ENCODE measurements around the gene CALU. TPM values are rescaled to one million over a fixed set of nuclear protein-coding genes. Genes with fewer than 3 reads are reported as not detected.

CALU gene
- total RNA-seq, 1 experiment from 2014 or later = 169 TPM

DNA sequence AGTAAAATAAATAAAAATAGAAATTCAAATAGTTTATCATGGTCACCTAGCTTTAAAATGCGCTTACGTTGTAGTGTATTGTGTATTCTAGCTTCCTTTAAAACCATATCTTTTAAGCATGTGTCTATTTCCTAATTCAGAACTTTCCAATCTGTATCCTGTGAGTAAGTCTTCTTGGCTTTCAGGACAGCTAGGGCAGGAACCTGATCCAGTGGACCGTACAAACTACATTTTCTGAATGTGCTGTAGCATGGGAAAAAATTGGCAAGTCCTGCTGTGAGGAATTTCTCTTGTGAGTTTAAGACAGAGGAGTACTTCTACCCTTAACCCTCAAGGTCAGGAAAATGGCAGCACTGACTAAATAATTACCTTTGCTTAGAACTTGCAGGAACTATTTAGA, 24.4 kb downstream of the CALU start:
- Histone ChIP-seq H3K9me2 (replicated peaks; ENCODE audit: low read length) (no peaks in the 10 kb centered on the region), H3K36me3 (ENCODE audit: low read depth, low read length) (peaks cover 49% of the 10 kb centered on the region), H4K20me1 (ENCODE audit: low read length) (no peaks in the 10 kb centered on the region; the same call in 1 of the 2 replicates), H3K4me3 (ENCODE audit: low read length) (no peak overlapping the region), H3K27me3 (ENCODE audit: low read length) (no peaks in the 10 kb centered on the region), H3F3A (ENCODE audit: low read length, unreplicated experiment) (no peaks in the 10 kb centered on the region), H3K9me3 (ENCODE audit: low read length) (no peaks in the 10 kb centered on the region), H2AFZ (ENCODE audit: low read length) (no peak overlapping the region), H3K27ac (ENCODE audit: low read length) (no peak overlapping the region), H3K4me2 (ENCODE audit: low read length) (no peak overlapping the region), H3K4me1 (ENCODE audit: insufficient read depth, low read length) (no peaks in the 10 kb centered on the region), H3K79me2 (ENCODE audit: low read length) (no peaks in the 10 kb centered on the region), H3K9ac (ENCODE audit: low read length) (no peak overlapping the region)
- DNase-seq (no peak), ATAC-seq (no peak)
- intact Hi-C loops (cut with micrococcal nuclease) = no loop called here
- BruUV-seq (replicated peaks) = no TSS peak
- POLR2A ChIA-PET (ENCODE audit: unreplicated experiment) = no interaction called here
- TF ChIP-seq, protein P1, sequence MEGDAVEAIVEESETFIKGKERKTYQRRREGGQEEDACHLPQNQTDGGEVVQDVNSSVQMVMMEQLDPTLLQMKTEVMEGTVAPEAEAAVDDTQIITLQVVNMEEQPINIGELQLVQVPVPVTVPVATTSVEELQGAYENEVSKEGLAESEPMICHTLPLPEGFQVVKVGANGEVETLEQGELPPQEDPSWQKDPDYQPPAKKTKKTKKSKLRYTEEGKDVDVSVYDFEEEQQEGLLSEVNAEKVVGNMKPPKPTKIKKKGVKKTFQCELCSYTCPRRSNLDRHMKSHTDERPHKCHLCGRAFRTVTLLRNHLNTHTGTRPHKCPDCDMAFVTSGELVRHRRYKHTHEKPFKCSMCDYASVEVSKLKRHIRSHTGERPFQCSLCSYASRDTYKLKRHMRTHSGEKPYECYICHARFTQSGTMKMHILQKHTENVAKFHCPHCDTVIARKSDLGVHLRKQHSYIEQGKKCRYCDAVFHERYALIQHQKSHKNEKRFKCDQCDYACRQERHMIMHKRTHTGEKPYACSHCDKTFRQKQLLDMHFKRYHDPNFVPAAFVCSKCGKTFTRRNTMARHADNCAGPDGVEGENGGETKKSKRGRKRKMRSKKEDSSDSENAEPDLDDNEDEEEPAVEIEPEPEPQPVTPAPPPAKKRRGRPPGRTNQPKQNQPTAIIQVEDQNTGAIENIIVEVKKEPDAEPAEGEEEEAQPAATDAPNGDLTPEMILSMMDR (conservative IDR thresholded peaks at IDR 0.05; ENCODE audit: low read depth, low read length) = no peak
- TF ChIP-seq EZH2phosphoT487 (IDR thresholded peaks at IDR 0.05; ENCODE audit: borderline replicate concordance, low read length) = no peak
- no peak for TF ChIP-seq EZH2 (IDR thresholded peaks at IDR 0.05; ENCODE audit: low read length, unreplicated experiment)
- CTCF ChIA-PET = no interaction called here

DNA sequence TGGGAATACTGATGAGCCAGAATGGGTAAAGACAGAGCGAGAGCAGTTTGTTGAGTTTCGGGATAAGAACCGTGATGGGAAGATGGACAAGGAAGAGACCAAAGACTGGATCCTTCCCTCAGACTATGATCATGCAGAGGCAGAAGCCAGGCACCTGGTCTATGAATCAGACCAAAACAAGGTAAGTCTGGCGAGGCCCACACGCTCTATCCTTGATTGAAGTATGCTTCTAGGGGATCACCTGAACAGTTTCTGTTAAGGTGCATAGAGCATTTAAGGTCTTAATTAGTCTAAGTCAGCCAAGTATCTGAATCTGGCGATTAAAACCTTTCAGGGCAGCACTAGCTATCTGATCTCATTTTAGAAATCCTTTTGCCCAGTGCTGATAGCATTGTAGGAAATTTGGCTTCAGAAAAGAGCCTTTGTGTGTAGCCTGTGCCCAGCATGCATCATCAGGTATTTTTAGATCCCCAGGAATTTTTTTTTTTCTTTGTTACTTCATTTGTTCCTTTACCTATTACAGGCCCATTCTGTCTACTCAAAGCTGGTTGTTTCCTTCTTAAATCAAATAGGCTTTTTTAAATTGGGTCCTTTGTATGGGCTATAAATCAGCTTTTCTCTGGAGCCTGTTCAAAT, 28.4 kb downstream of the CALU start:
- ATAC-seq (no peak), DNase-seq (no peak)
- Histone ChIP-seq H3K9me2 (replicated peaks; ENCODE audit: low read length) (no peaks in the 10 kb centered on the region), H3K79me2 (ENCODE audit: low read length) (no peaks in the 10 kb centered on the region), H3F3A (ENCODE audit: low read length, unreplicated experiment) (peaks cover 3% of the 10 kb centered on the region), H4K20me1 (ENCODE audit: low read length) (no peaks in the 10 kb centered on the region; the same call in 1 of the 2 replicates), H3K4me3 (ENCODE audit: low read length) (no peak overlapping the region), H3K27me3 (ENCODE audit: low read length) (no peaks in the 10 kb centered on the region), H3K36me3 (ENCODE audit: low read depth, low read length) (peaks cover 52% of the 10 kb centered on the region), H3K9me3 (ENCODE audit: low read length) (no peaks in the 10 kb centered on the region), H3K4me1 (ENCODE audit: insufficient read depth, low read length) (no peaks in the 10 kb centered on the region), H3K4me2 (ENCODE audit: low read length) (no peak overlapping the region), H3K27ac (ENCODE audit: low read length) (no peak overlapping the region), H2AFZ (ENCODE audit: low read length) (no peak overlapping the region), H3K9ac (ENCODE audit: low read length) (no peak overlapping the region)
- CTCF ChIA-PET = no interaction called here
- POLR2A ChIA-PET (ENCODE audit: unreplicated experiment) = interaction anchor here (0.7 kb wide), 1 partner anchor 77 kb away, joined by 4 read pairs; no protein-coding TSS in a partner anchor
- intact Hi-C loops (cut with micrococcal nuclease) = no loop called here
- TF ChIP-seq, protein P1 (conservative IDR thresholded peaks at IDR 0.05; ENCODE audit: low read depth, low read length) = no peak
- TF ChIP-seq EZH2phosphoT487 (IDR thresholded peaks at IDR 0.05; ENCODE audit: borderline replicate concordance, low read length) = no peak
- no peak for TF ChIP-seq EZH2 (IDR thresholded peaks at IDR 0.05; ENCODE audit: low read length, unreplicated experiment)
- BruUV-seq (replicated peaks) = no TSS peak

DNA sequence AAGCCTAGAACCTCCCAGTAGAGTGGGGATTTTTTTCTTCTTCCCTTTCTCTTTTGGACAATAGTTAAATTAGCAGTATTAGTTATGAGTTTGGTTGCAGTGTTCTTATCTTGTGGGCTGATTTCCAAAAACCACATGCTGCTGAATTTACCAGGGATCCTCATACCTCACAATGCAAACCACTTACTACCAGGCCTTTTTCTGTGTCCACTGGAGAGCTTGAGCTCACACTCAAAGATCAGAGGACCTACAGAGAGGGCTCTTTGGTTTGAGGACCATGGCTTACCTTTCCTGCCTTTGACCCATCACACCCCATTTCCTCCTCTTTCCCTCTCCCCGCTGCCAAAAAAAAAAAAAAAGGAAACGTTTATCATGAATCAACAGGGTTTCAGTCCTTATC, 31.1 kb downstream of the CALU start:
- no peaks in the 10 kb centered on the region for H3K27me3 ChIP-seq (ENCODE audit: low read length)
- no peaks in the 10 kb centered on the region for H3K9me3 ChIP-seq (ENCODE audit: low read length)
- H3K9ac ChIP-seq (ENCODE audit: low read length) = no peak overlapping the region
- no peak overlapping the region for H2AFZ ChIP-seq (ENCODE audit: low read length)
- no peaks in the 10 kb centered on the region for H3K4me1 ChIP-seq (ENCODE audit: insufficient read depth, low read length)
- TF ChIP-seq, protein P1 (conservative IDR thresholded peaks at IDR 0.05; ENCODE audit: low read depth, low read length) = no peak
- TF ChIP-seq EZH2phosphoT487 (IDR thresholded peaks at IDR 0.05; ENCODE audit: borderline replicate concordance, low read length) (no peak), EZH2 (IDR thresholded peaks at IDR 0.05; ENCODE audit: low read length, unreplicated experiment) (no peak)
- POLR2A ChIA-PET (ENCODE audit: unreplicated experiment) = no interaction called here
- H3K4me2 ChIP-seq (ENCODE audit: low read length) = no peak overlapping the region
- H3K27ac ChIP-seq (ENCODE audit: low read length) = no peak overlapping the region
- ATAC-seq (no peak), DNase-seq (no peak)
- no peaks in the 10 kb centered on the region for H4K20me1 ChIP-seq (ENCODE audit: low read length)
- no peaks in the 10 kb centered on the region for H3K79me2 ChIP-seq (ENCODE audit: low read length)
- peaks cover 51% of the 10 kb centered on the region for H3K36me3 ChIP-seq (ENCODE audit: low read depth, low read length)
- no peaks in the 10 kb centered on the region for H3K9me2 ChIP-seq (replicated peaks; ENCODE audit: low read length)
- peaks cover 3% of the 10 kb centered on the region for H3F3A ChIP-seq (ENCODE audit: low read length, unreplicated experiment)
- BruUV-seq (replicated peaks) = no TSS peak
- H3K4me3 ChIP-seq (ENCODE audit: low read length) = no peak overlapping the region
- intact Hi-C loops (cut with micrococcal nuclease) = no loop called here
- CTCF ChIA-PET = no interaction called here

Data from PC-3 (cell line).